Activated naive CD4-positive, alpha-beta T cell treated with anti-CD3 and anti-CD28 coated beads, Interleukin-2, amount 10 ng/mL, durations not matched to agents 7 days and 5 days (primary cell): ENCODE results near the gene ITGAL.

Experiments
- CTCF ChIA-PET: fragments of 350-600 bp; sonication (Branson Sonifier 250); formaldehyde crosslinking; loops from one replicate; lab custom pipeline; 2021; ENCODE audit warnings: antibody characterized with exemption; lab: Charles Lee
- DNase-seq: peaks from one replicate; pipeline ENCODE4 v3.0.0-alpha.2; 2020
- H3K27ac Mint-ChIP-seq: one replicate; pipeline ENCODE4 v1.8.0; 2021; ENCODE audit warnings: mild to moderate bottlenecking, moderate library complexity, mixed read lengths
- H3K27me3 Mint-ChIP-seq: one replicate; pipeline ENCODE4 v1.8.0; 2021; ENCODE audit warnings: mild to moderate bottlenecking, mixed read lengths
- H3K36me3 Mint-ChIP-seq: one replicate; pipeline ENCODE4 v1.8.0; 2021; ENCODE audit warnings: mixed read lengths
- H3K4me1 Mint-ChIP-seq: one replicate; pipeline ENCODE4 v1.8.0; 2021; ENCODE audit warnings: mixed read lengths
- H3K4me3 Mint-ChIP-seq: one replicate; pipeline ENCODE4 v1.8.0; 2021; ENCODE audit warnings: mild to moderate bottlenecking, moderate library complexity, mixed read lengths
- H3K9me3 Mint-ChIP-seq: one replicate; pipeline ENCODE4 v1.8.0; 2021; ENCODE audit warnings: mixed read lengths

ITGAL gene

GRCh38 chr16:30488764-30489605, 16.4 kb downstream of the ITGAL start:
- peaks cover 56% of the 10 kb centered on the region for H3K4me1 Mint-ChIP-seq
- no peaks in the 10 kb centered on the region for H3K9me3 Mint-ChIP-seq
- H3K36me3 Mint-ChIP-seq: peaks cover 63% of the 10 kb centered on the region
- H3K27ac Mint-ChIP-seq: peak overlapping the region; percentile 60
- H3K4me3 Mint-ChIP-seq: no peak overlapping the region
- no peaks in the 10 kb centered on the region for H3K27me3 Mint-ChIP-seq
- CTCF ChIA-PET: interaction anchor here (1.2 kb wide), 1 partner anchor 40 kb away, joined by 3 read pairs; no protein-coding TSS in a partner anchor
- DNase-seq: no peak

- Mint-ChIP-seq H3K27me3 (no peaks in the 10 kb centered on the region), H3K4me3 (no peak overlapping the region), H3K36me3 (peaks cover 62% of the 10 kb centered on the region), H3K27ac (peak overlapping the region; percentile 69), H3K9me3 (no peaks in the 10 kb centered on the region), H3K4me1 (peaks cover 55% of the 10 kb centered on the region)
- no peak for DNase-seq
- CTCF ChIA-PET: interaction anchor here (0.9 to 1.5 kb wide), 2 partner anchors 40 to 60 kb away, joined by 3 to 6 read pairs; partner anchors contain the start of gene DCTPP1
Observed at GRCh38 chr16:30490210-30490609, 17.7 kb downstream of the ITGAL start.

GRCh38 chr16:30491229-30491628, 18.7 kb downstream of the ITGAL start:
- no peak for DNase-seq
- Mint-ChIP-seq H3K4me3 (no peak overlapping the region), H3K27ac (peak overlapping the region; percentile 87), H3K27me3 (no peaks in the 10 kb centered on the region), H3K36me3 (peaks cover 60% of the 10 kb centered on the region), H3K9me3 (no peaks in the 10 kb centered on the region), H3K4me1 (peaks cover 54% of the 10 kb centered on the region)
- CTCF ChIA-PET: interaction anchor here (0.6 to 1.6 kb wide), 9 partner anchors 10 to 97 kb away, joined by 3 to 6 read pairs (median 4); partner anchors contain the start of gene DCTPP1

GRCh38 chr16:30491744-30492308, 19.3 kb downstream of the ITGAL start:
- peak overlapping the region; percentile 87 for H3K27ac Mint-ChIP-seq
- peak; percentile 31 for DNase-seq
- H3K4me3 Mint-ChIP-seq: no peak overlapping the region
- no peaks in the 10 kb centered on the region for H3K27me3 Mint-ChIP-seq
- CTCF ChIA-PET: interaction anchor here (0.6 to 1.6 kb wide), 8 partner anchors 10 to 124 kb away, joined by 3 to 6 read pairs (median 4); partner anchors contain the start of gene DCTPP1
- peaks cover 58% of the 10 kb centered on the region for H3K36me3 Mint-ChIP-seq
- H3K4me1 Mint-ChIP-seq: peaks cover 52% of the 10 kb centered on the region
- no peaks in the 10 kb centered on the region for H3K9me3 Mint-ChIP-seq

- DNase-seq: no peak
- Mint-ChIP-seq H3K4me1 (peaks cover 42% of the 10 kb centered on the region), H3K9me3 (no peaks in the 10 kb centered on the region), H3K4me3 (no peak overlapping the region), H3K27ac (no peak overlapping the region), H3K36me3 (peaks cover 55% of the 10 kb centered on the region), H3K27me3 (peaks cover 1% of the 10 kb centered on the region)
- CTCF ChIA-PET: interaction anchor here (1.0 to 1.6 kb wide), 2 partner anchors 12 to 24 kb away, joined by 3 to 5 read pairs; no protein-coding TSS in a partner anchor
Observed at GRCh38 chr16:30493941-30494488, 21.5 kb downstream of the ITGAL start.

GRCh38 chr16:30494709-30495108, 22.2 kb downstream of the ITGAL start:
- Mint-ChIP-seq H3K4me3 (no peak overlapping the region), H3K27ac (peak overlapping the region; percentile 24), H3K9me3 (no peaks in the 10 kb centered on the region), H3K36me3 (peaks cover 53% of the 10 kb centered on the region), H3K27me3 (peaks cover 4% of the 10 kb centered on the region), H3K4me1 (peaks cover 39% of the 10 kb centered on the region)
- DNase-seq: no peak
- CTCF ChIA-PET: interaction anchor here (1.0 to 1.6 kb wide), 3 partner anchors 13 to 103 kb away, joined by 3 to 5 read pairs (median 3); no protein-coding TSS in a partner anchor

GRCh38 chr16:30499284-30499683, 26.7 kb downstream of the ITGAL start:
- H3K36me3 Mint-ChIP-seq: peaks cover 41% of the 10 kb centered on the region
- peaks cover 23% of the 10 kb centered on the region for H3K4me1 Mint-ChIP-seq
- CTCF ChIA-PET: interaction anchor here (2.8 to 4.5 kb wide), 2 partner anchors 50 to 69 kb away, joined by 8 to 16 read pairs; partner anchors contain the start of gene DCTPP1
- H3K4me3 Mint-ChIP-seq: no peak overlapping the region
- H3K27me3 Mint-ChIP-seq: peaks cover 4% of the 10 kb centered on the region
- H3K27ac Mint-ChIP-seq: no peak overlapping the region
- DNase-seq: no peak
- H3K9me3 Mint-ChIP-seq: no peaks in the 10 kb centered on the region

GRCh38 chr16:30503403-30504296, 31.1 kb downstream of the ITGAL start:
- no peak overlapping the region for H3K4me3 Mint-ChIP-seq
- H3K27me3 Mint-ChIP-seq: peaks cover 4% of the 10 kb centered on the region
- DNase-seq: no peak
- no peaks in the 10 kb centered on the region for H3K9me3 Mint-ChIP-seq
- peaks cover 42% of the 10 kb centered on the region for H3K36me3 Mint-ChIP-seq
- H3K4me1 Mint-ChIP-seq: peaks cover 16% of the 10 kb centered on the region
- CTCF ChIA-PET: interaction anchor here (0.7 kb wide), 1 partner anchor 64 kb away, joined by 3 read pairs; no protein-coding TSS in a partner anchor
- peak overlapping the region; percentile 12 for H3K27ac Mint-ChIP-seq

GRCh38 chr16:30509081-30509765, 36.7 kb downstream of the ITGAL start:
- Mint-ChIP-seq H3K36me3 (peaks cover 68% of the 10 kb centered on the region), H3K27me3 (no peaks in the 10 kb centered on the region), H3K4me3 (no peak overlapping the region), H3K4me1 (peaks cover 7% of the 10 kb centered on the region), H3K9me3 (no peaks in the 10 kb centered on the region), H3K27ac (peak overlapping the region; percentile 24)
- DNase-seq: no peak
- CTCF ChIA-PET: interaction anchor here (1.4 to 1.8 kb wide), 2 partner anchors 79 to 101 kb away, joined by 3 to 6 read pairs; partner anchors contain the start of genes DCTPP1 and ZNF689

- peaks cover 8% of the 10 kb centered on the region for H3K4me1 Mint-ChIP-seq
- DNase-seq: no peak
- CTCF ChIA-PET: interaction anchor here (0.6 to 1.8 kb wide), 5 partner anchors 81 to 126 kb away, joined by 3 to 7 read pairs (median 3); partner anchors contain the start of genes DCTPP1 and ZNF689
- peak overlapping the region; percentile 15 for H3K27ac Mint-ChIP-seq
- H3K27me3 Mint-ChIP-seq: no peaks in the 10 kb centered on the region
- no peaks in the 10 kb centered on the region for H3K9me3 Mint-ChIP-seq
- peaks cover 68% of the 10 kb centered on the region for H3K36me3 Mint-ChIP-seq
- no peak overlapping the region for H3K4me3 Mint-ChIP-seq
Observed at GRCh38 chr16:30510376-30510938, 37.9 kb downstream of the ITGAL start.

- H3K9me3 Mint-ChIP-seq: no peaks in the 10 kb centered on the region
- no peak overlapping the region for H3K4me3 Mint-ChIP-seq
- CTCF ChIA-PET: interaction anchor here (1.1 kb wide), 1 partner anchor 147 kb away, joined by 3 read pairs; the partner anchor contains the start of gene FBRS
- no peak for DNase-seq
- peak overlapping the region; percentile 53 for H3K27ac Mint-ChIP-seq
- peaks cover 8% of the 10 kb centered on the region for H3K4me1 Mint-ChIP-seq
- H3K27me3 Mint-ChIP-seq: no peaks in the 10 kb centered on the region
- H3K36me3 Mint-ChIP-seq: peaks cover 71% of the 10 kb centered on the region
Observed at GRCh38 chr16:30511509-30511908, 39.0 kb downstream of the ITGAL start.

GRCh38 chr16:30515275-30515674, 42.7 kb downstream of the ITGAL start:
- no peaks in the 10 kb centered on the region for H3K9me3 Mint-ChIP-seq
- H3K27ac Mint-ChIP-seq: peak overlapping the region; percentile 65
- H3K4me3 Mint-ChIP-seq: no peak overlapping the region
- no peak for DNase-seq
- H3K36me3 Mint-ChIP-seq: peaks cover 87% of the 10 kb centered on the region
- CTCF ChIA-PET: interaction anchor here (1.1 kb wide), 1 partner anchor 100 kb away, joined by 3 read pairs; no protein-coding TSS in a partner anchor
- H3K4me1 Mint-ChIP-seq: peaks cover 18% of the 10 kb centered on the region
- no peaks in the 10 kb centered on the region for H3K27me3 Mint-ChIP-seq
